ENCODE measurements around the gene SESN1. TPM values are rescaled to one million over a fixed set of nuclear protein-coding genes. Genes with fewer than 3 reads are reported as not detected.

SESN1 gene
- total RNA-seq, 2 experiments from 2014 or later: 22.1 to 23.3 TPM

GRCh38 chr6:108952776-108953486, 141.7 kb downstream of the SESN1 start:
- CTCF ChIA-PET: interaction anchor here (1.2 kb wide), 1 partner anchor 9 kb away, joined by 3 read pairs; no protein-coding TSS in a partner anchor

GRCh38 chr6:108951351-108951953, 143.2 kb downstream of the SESN1 start:
- intact Hi-C loops (cut with micrococcal nuclease): no loop called here
- Mint-ChIP-seq H3K27ac (no peak overlapping the region), H3K27me3 (no peaks in the 10 kb centered on the region), H3K4me1 (ENCODE audit: low read depth) (peaks cover 18% of the 10 kb centered on the region), H3K36me3 (ENCODE audit: low read depth) (no peaks in the 10 kb centered on the region), H3K9me3 (no peaks in the 10 kb centered on the region), H3K4me3 (no peak overlapping the region)
- no peak for ATAC-seq
- TF ChIP-seq CTCF (IDR thresholded peaks at IDR 0.05): no peak
- DNase-seq: no peak
- POLR2A ChIA-PET: no interaction called here
- CTCF ChIA-PET: no interaction called here

More at GRCh38 chr6:108952776-108953486, 141.7 kb downstream of the SESN1 start:
- POLR2A ChIA-PET: interaction anchor here (1.5 kb wide), 1 partner anchor 37 kb away, joined by 4 read pairs; no protein-coding TSS in a partner anchor
- H3K27me3 Mint-ChIP-seq: no peaks in the 10 kb centered on the region
- H3K4me3 Mint-ChIP-seq: no peak overlapping the region
- ATAC-seq (no peak), DNase-seq (no peak)
- peaks cover 8% of the 10 kb centered on the region for H3K4me1 Mint-ChIP-seq (ENCODE audit: low read depth)
- no peaks in the 10 kb centered on the region for H3K9me3 Mint-ChIP-seq
- no peaks in the 10 kb centered on the region for H3K36me3 Mint-ChIP-seq (ENCODE audit: low read depth)
- no peak for TF ChIP-seq CTCF (IDR thresholded peaks at IDR 0.05)
- H3K27ac Mint-ChIP-seq: no peak overlapping the region
- intact Hi-C loops (cut with micrococcal nuclease): no loop called here

- Mint-ChIP-seq H3K9me3 (no peaks in the 10 kb centered on the region), H3K4me3 (no peak overlapping the region), H3K27me3 (no peaks in the 10 kb centered on the region), H3K4me1 (ENCODE audit: low read depth) (peaks cover 27% of the 10 kb centered on the region), H3K27ac (no peak overlapping the region), H3K36me3 (ENCODE audit: low read depth) (no peaks in the 10 kb centered on the region)
- intact Hi-C loops (cut with micrococcal nuclease): no loop called here
- no peak for DNase-seq
- no peak for TF ChIP-seq CTCF (IDR thresholded peaks at IDR 0.05)
- no peak for ATAC-seq
- CTCF ChIA-PET: interaction anchor here (1.1 kb wide), 1 partner anchor 34 kb away, joined by 3 read pairs; no protein-coding TSS in a partner anchor
- POLR2A ChIA-PET: no interaction called here
Observed at GRCh38 chr6:108948181-108948661, 146.4 kb downstream of the SESN1 start.

GRCh38 chr6:108947114-108947854, 147.4 kb downstream of the SESN1 start:
- ATAC-seq: no peak
- Mint-ChIP-seq H3K36me3 (ENCODE audit: low read depth) (no peaks in the 10 kb centered on the region), H3K4me1 (ENCODE audit: low read depth) (peaks cover 35% of the 10 kb centered on the region), H3K4me3 (no peak overlapping the region), H3K27me3 (no peaks in the 10 kb centered on the region), H3K27ac (no peak overlapping the region), H3K9me3 (no peaks in the 10 kb centered on the region)
- intact Hi-C loops (cut with micrococcal nuclease): no loop called here
- CTCF ChIA-PET: interaction anchor here (1.1 to 1.2 kb wide), 2 partner anchors 33 to 36 kb away, joined by 3 read pairs; no protein-coding TSS in a partner anchor
- DNase-seq: no peak
- TF ChIP-seq CTCF (IDR thresholded peaks at IDR 0.05): no peak
- POLR2A ChIA-PET: no interaction called here
